Naive thymus-derived CD8-positive, alpha-beta T cell (primary cell): ENCODE measurements around the gene CAMK1G. TPM values are rescaled to one million over a fixed set of nuclear protein-coding genes. Genes with fewer than 3 reads are reported as not detected.

Experiments
- ATAC-seq, 2 donors: fragments of 150-1000 bp; cut with Tn5 transposase in 1 of 2; sonication (Bioruptor Pico), chemical (Tn5 transposase) in 1 of 2; 1 replicate in 1 of 2; 2 replicates in 1 of 2; pipeline ENCODE4 v1.10.0; 2021; ENCODE audit warnings: mild to moderate bottlenecking in 2 of 2, moderate library complexity in 2 of 2
- POLR2A ChIA-PET: fragments of 350-600 bp; sonication (Branson Sonifier 250); formaldehyde crosslinking; loops from one replicate; lab custom pipeline; 2021; ENCODE audit warnings: antibody characterized with exemption; lab: Charles Lee
- DNase-seq, 10 donors: peaks; one replicate each; pipeline versions ENCODE4 v3.0.0 to v3.0.0-alpha.2; 2020 to 2022
- H3K27ac Mint-ChIP-seq, 10 donors: one replicate each; pipeline ENCODE4 v1.8.0; 2020 to 2022; ENCODE audit warnings: mild to moderate bottlenecking in 10 of 10, mixed read lengths in 10 of 10, moderate library complexity in 4 of 10, inconsistent platforms in 1 of 10
- H3K27me3 Mint-ChIP-seq, 5 donors: one replicate each; pipeline ENCODE4 v1.8.0; 2021 to 2022; ENCODE audit warnings: mixed read lengths in 5 of 5
- H3K36me3 Mint-ChIP-seq, 3 donors: one replicate each; pipeline ENCODE4 v1.8.0; 2020 to 2022; ENCODE audit warnings: mixed read lengths in 3 of 3, mild to moderate bottlenecking in 2 of 3, inconsistent platforms in 1 of 3
- H3K4me1 Mint-ChIP-seq, 4 donors: one replicate each; pipeline ENCODE4 v1.8.0; 2021 to 2022; ENCODE audit warnings: mixed read lengths in 4 of 4
- H3K4me3 Mint-ChIP-seq, 10 donors: one replicate each; pipeline ENCODE4 v1.8.0; 2020 to 2022; ENCODE audit warnings: mild to moderate bottlenecking in 10 of 10, mixed read lengths in 10 of 10, moderate library complexity in 6 of 10, inconsistent platforms in 1 of 10
- H3K9me3 Mint-ChIP-seq, 9 donors: one replicate each; pipeline ENCODE4 v1.8.0; 2020 to 2022; ENCODE audit warnings: mixed read lengths in 9 of 9, mild to moderate bottlenecking in 3 of 9, inconsistent platforms in 1 of 9, moderate library complexity in 1 of 9
- polyA plus RNA-seq, 3 donors: library from polyadenylated mRNA; unstranded; fragments of 300-500 nt; fragmentation: Illumina TruSeq; gene quantifications; one replicate each; pipeline ENCODE4 v1.2.3, GENCODE V29; 2021
- total RNA-seq, 8 experiments: library from RNA in 2 of 8; stranded (reverse) in 2 of 8; gene quantifications; one replicate each; pipeline ENCODE4 v1.2.3 and lab custom pipeline; 2021 to 2026

Gene CAMK1G
- total and polyA plus RNA-seq, 5 experiments from 2014 or later: not detected

DNA sequence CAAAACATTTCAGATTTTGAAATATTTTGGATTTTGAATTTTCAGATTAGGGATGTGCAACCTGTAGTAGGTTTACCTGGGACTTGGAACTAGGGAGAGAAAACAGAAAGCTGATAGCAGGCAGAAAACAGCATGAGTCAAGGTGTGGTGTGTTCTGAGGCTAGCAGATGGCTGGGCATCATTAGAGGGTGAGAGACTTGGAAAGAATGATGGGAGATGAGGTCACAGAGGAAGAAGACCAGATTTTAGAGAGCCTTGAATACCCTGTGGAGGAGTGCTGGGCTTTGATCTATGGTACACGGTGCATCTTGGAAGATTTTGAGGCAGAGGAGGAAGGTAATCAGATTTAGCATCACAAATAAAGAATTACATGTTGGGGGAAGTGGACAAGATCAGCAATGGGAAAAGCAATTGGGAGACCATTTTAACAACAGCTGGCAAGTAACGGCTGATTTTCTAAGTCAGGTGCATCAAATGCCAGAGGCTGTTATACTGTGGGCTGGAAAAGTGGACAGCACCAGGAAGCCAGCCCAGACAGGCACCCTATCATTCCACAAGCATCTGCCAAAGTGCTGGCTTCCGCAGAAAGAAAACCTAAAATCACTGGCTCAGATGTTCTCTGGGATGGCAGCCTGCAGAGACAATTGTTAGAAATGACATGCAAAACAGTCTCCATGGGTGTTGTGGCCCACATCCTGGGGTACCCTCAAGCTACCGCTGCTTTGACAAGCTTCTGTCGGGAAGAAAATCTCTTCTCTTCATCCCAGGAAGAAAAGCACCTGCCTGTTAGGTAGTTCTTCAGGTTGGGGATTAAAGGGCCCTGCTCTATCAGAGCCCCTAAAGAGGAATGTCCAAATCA, 30.9 kb upstream of the CAMK1G start:
- Mint-ChIP-seq H3K36me3 (no peaks in the 10 kb centered on the region), H3K27ac (no peak overlapping the region), H3K4me1 (peaks cover 0 to 10% (median under 1%) of the 10 kb centered on the region in 4 donors), H3K9me3 (no peaks in the 10 kb centered on the region), H3K4me3 (no peak overlapping the region), H3K27me3 (peaks cover 1 to 14% (median 5%) of the 10 kb centered on the region in 5 donors)
- POLR2A ChIA-PET: no interaction called here
- DNase-seq (no peak), ATAC-seq (no peak)

DNA sequence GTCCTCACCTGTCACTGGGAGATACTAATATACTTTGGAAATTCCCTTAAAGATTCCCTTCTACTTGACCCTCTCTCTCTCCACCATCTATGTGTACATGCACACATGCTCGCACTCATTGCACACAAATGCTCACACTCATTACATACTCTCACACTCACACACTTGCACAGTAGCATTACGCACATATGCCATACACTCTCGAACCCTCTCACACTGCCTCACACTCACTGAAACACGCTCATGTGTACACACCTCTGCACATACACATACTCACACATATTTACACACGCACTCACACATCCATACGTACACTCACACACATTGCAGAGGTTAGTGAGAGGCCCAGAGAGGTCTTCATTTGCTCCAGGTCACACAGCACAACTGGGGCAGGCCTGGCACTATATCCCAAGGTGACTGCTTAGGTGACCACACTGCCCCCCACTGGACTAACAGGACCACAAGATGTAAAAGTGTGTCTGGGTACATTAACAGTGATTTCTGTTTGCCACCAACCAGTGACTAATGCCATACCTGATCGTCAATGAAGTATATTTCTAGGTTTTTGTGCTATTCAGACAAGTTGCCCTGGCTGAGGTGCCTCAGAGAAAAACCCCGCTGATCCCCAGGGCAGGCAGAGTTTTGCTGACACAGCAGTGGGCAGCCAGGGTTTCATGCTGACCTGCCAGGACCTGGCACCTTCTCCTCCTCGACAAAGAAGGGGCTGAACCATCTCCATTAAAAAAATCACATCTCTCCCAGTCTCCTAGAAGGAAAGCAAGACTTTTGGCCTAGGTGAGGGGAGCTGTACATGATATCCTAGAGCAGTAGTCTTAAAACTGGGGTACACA, 28.5 kb upstream of the CAMK1G start:
- POLR2A ChIA-PET: no interaction called here
- no peak overlapping the region for H3K27ac Mint-ChIP-seq
- H3K9me3 Mint-ChIP-seq: no peaks in the 10 kb centered on the region

DNA sequence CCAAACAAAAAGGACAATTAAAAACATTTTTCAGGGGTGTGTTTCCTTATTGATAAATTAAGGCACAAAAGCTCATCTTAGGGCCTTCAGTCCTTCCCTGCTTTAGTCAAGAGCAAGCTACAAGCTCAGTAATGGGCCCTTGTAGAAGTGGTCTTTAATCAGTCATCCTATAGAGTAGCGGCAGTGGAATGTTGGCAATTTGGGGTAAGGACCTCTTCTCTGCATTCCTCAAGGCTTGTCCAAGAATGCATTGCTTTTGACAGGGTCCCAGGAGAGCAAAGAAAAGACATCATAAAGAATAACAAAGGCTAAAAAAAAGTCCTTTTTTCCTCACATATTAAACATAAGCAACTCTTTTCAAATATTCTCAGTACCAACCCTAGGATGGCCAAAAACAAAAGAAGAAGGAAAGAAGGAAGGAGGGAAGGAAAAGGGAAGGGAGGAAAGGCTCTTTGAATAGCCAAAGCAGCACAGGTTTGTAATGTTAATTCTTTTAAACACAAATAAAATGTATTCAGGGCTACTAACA, 27.3 kb upstream of the CAMK1G start:
- Mint-ChIP-seq H3K27me3 (peaks cover 0 to 11% (median 4%) of the 10 kb centered on the region in 5 donors), H3K27ac (no peak overlapping the region), H3K4me1 (no peaks in the 10 kb centered on the region), H3K4me3 (no peak overlapping the region), H3K9me3 (no peaks in the 10 kb centered on the region), H3K36me3 (no peaks in the 10 kb centered on the region)
- ATAC-seq: no peak
- no peak for DNase-seq
- POLR2A ChIA-PET: no interaction called here

More for the DNA sequence above, 28.5 kb upstream of the CAMK1G start:
- no peaks in the 10 kb centered on the region for H3K36me3 Mint-ChIP-seq
- no peak overlapping the region for H3K4me3 Mint-ChIP-seq
- no peak for DNase-seq
- peaks cover 0 to 7% (median 2%) of the 10 kb centered on the region in 5 donors for H3K27me3 Mint-ChIP-seq
- H3K4me1 Mint-ChIP-seq: no peaks in the 10 kb centered on the region
- ATAC-seq: no peak

DNA sequence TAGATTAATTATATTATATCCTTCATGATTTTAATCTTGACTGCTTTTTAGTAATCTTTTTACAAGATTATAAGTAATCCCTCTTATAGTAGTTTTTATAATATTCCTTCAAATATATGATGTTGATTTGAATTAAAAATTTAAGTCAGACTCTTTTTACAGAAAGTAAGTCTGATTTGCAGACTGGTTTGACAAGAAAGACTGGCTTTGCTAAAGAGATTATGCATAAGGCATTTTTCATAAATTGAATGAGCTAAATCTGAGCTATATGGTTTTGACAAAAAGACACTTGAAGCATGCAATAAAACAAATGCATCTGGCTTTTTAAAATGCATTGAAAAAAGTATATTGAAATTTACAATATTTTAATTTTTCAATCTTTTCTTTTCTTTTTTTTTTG, 26.3 kb upstream of the CAMK1G start:
- peaks cover 2 to 17% (median 8%) of the 10 kb centered on the region in 5 donors for H3K27me3 Mint-ChIP-seq
- H3K4me1 Mint-ChIP-seq: no peaks in the 10 kb centered on the region
- no peak overlapping the region for H3K4me3 Mint-ChIP-seq
- DNase-seq (no peak), ATAC-seq (no peak)
- POLR2A ChIA-PET: no interaction called here
- no peaks in the 10 kb centered on the region for H3K9me3 Mint-ChIP-seq
- no peak overlapping the region for H3K27ac Mint-ChIP-seq
- H3K36me3 Mint-ChIP-seq: no peaks in the 10 kb centered on the region

DNA sequence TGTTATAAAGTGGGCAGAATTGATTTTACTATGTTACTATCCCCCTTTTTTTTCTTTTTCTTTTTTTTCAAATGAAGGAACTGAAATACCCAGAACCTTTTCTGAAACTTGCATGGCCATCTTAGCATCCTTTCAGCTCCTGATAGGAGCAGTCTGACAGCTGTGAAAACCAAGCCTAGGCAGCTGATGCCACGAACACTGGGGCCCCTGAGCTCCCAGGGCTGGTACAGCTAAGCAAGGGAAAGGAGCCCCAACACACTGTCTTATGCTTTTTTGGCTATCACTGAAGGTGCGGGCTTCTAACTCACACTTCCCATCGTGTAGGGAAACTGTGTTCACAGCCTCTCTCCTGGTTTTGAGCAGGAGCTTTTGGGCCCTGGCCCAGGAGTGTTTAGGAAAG, 23.0 kb upstream of the CAMK1G start:
- no peak overlapping the region for H3K4me3 Mint-ChIP-seq
- peaks cover 7 to 42% (median 28%) of the 10 kb centered on the region in 5 donors for H3K27me3 Mint-ChIP-seq
- POLR2A ChIA-PET: no interaction called here
- no peaks in the 10 kb centered on the region for H3K9me3 Mint-ChIP-seq
- H3K36me3 Mint-ChIP-seq: no peaks in the 10 kb centered on the region
- ATAC-seq: no peak
- no peak for DNase-seq
- H3K27ac Mint-ChIP-seq: no peak overlapping the region
- H3K4me1 Mint-ChIP-seq: no peaks in the 10 kb centered on the region

DNA sequence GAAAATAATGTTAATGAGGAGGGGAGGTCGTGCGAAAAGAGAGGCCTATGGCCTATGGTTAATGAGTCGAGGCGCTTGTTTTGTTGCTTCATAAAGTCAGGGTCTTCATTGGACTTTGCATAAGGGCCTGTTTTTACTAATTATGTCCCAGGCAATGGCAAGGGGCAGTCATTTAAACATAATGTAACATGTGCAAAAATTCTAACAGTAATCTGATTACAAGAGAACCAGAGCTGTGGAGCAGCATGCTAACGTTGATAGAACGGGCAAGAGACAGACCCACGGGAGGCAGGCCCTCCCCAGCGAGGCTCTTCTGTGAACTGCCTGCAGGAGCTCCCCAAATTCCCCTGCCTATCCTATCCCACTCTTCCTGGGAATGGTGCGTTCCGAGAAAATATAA, 22.6 kb upstream of the CAMK1G start:
- H3K9me3 Mint-ChIP-seq: no peaks in the 10 kb centered on the region
- peaks cover 7 to 46% (median 28%) of the 10 kb centered on the region in 5 donors for H3K27me3 Mint-ChIP-seq
- H3K36me3 Mint-ChIP-seq: no peaks in the 10 kb centered on the region
- POLR2A ChIA-PET: no interaction called here
- DNase-seq (no peak), ATAC-seq (no peak)
- peaks cover 0 to under 1% (median under 1%) of the 10 kb centered on the region in 4 donors for H3K4me1 Mint-ChIP-seq
- no peak overlapping the region for H3K27ac Mint-ChIP-seq
- H3K4me3 Mint-ChIP-seq: no peak overlapping the region

DNA sequence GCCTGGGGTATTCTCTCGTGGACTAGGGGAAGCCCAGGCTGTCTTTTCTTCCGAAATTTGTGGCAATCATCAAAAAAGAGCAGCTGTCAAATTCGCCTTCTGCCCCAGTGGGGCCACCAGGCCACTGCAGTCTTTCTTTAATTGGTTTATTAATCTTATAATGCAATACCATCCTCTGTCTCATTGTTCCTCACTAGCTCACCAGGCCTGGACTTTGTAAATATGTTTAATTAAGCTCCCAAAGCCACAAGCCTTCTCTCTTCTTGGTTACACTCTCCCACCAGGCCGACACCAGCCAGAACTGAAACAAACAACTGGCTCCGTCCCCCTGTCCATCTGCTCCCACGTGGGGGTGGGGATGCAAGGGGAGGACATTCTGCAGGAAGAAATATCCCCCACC, 22.0 kb upstream of the CAMK1G start:
- H3K27me3 Mint-ChIP-seq: peaks cover 8 to 52% (median 29%) of the 10 kb centered on the region in 5 donors

DNA sequence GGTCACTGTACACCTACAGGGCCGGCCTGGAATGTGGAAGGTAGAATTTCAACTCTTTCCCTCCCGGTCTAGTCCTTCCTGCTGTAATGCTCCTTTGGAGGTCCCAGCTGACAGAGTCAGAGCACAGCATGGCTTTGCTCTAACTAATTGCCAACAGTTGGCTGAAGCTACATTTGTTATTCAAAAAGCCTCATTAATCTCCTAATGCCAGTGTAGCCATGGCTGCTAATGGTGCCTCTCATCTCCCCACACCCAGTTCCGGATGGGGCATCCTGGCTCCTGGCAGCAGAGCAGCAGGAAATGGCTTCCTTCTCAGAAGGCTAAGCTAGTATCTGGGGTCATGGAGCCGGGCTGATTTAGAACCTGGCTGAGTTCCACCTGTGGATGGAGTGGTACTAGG, 18.7 kb upstream of the CAMK1G start:
- POLR2A ChIA-PET: no interaction called here
- Mint-ChIP-seq H3K27ac (no peak overlapping the region), H3K4me1 (peaks cover 1 to 8% (median 6%) of the 10 kb centered on the region in 4 donors), H3K4me3 (no peak overlapping the region), H3K9me3 (no peaks in the 10 kb centered on the region), H3K27me3 (peaks cover 15 to 75% (median 34%) of the 10 kb centered on the region in 5 donors), H3K36me3 (no peaks in the 10 kb centered on the region)
- no peak for DNase-seq
- ATAC-seq: no peak

More for the DNA sequence above, 22.0 kb upstream of the CAMK1G start:
- Mint-ChIP-seq H3K4me1 (peaks cover 0 to 4% (median 1%) of the 10 kb centered on the region in 4 donors), H3K9me3 (no peaks in the 10 kb centered on the region), H3K27ac (no peak overlapping the region), H3K36me3 (no peaks in the 10 kb centered on the region), H3K4me3 (no peak overlapping the region)
- DNase-seq (no peak), ATAC-seq (no peak)
- POLR2A ChIA-PET: no interaction called here

DNA sequence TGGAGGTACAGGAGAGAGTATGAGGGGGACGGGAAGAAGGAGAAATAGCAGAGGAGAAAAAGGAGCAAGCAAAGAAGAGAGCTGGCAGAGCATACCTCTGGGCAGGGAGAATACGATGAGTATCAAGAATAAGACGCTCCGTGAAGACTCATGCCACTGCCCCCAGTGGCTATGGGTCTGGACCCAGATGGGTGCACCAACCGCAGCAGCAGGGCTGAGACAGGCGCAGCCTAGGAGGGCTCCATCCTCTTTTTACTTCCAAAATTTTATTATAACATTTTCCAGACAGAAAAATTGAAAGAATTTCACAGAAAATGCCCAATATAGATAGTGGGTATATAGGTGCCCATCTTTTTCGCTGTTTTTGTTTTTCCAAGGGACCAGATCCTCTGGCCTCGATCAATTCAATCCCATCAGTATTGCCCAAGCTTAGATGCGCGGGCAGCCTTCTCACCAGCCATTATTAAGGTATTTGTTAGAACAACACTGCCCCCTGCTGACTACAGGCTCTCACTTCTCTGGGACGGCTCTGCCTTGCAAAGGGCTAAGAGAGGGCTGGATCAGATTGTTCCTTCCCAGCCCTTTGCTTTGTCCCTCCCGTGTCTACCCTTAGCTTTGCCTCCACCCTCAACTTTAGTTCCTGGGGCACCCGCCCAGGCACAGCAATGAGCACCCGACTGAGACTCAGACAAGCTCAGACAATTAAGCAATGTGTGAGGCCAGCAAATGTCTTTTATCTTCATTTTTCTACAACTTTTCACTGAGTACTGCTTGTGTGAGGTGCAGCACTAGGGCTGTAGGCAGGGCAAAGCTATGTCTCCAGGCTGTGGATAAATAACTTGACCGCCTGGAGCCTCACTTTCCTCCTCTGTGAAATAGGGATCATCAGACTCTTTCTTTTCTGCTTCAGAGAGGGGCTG, 17.5 kb upstream of the CAMK1G start:
- no peak overlapping the region for H3K4me3 Mint-ChIP-seq
- no peaks in the 10 kb centered on the region for H3K36me3 Mint-ChIP-seq
- H3K4me1 Mint-ChIP-seq: peaks cover 2 to 10% (median 7%) of the 10 kb centered on the region in 4 donors
- ATAC-seq: peak; percentile 86 to 87
- no peaks in the 10 kb centered on the region for H3K9me3 Mint-ChIP-seq
- peaks cover 17 to 87% (median 35%) of the 10 kb centered on the region in 5 donors for H3K27me3 Mint-ChIP-seq
- POLR2A ChIA-PET: no interaction called here
- DNase-seq: peak; percentile 32 to 82 (median 59)
- no peak overlapping the region for H3K27ac Mint-ChIP-seq

DNA sequence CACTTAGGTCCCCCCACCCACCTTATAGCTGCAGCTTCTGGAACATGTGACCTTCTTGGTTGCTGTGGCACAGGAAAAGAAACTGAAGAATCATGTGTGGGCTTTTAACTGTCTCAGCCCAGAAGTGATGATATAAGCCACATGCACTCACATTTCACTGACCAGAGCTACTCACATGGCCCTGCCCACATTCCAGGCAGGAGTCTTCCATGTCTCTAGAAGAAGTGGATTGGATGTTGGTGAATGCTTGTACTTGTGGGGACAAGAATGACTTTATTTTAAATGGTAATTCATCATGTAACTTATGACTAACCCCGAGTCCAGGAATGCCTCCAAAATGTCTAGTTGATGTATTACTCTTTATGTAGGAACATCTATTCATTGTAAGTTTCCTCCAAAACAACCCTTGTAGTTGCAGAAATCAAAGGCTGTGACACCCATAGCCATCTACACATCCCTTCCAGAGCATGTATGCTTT, 15.8 kb upstream of the CAMK1G start:
- no peak overlapping the region for H3K27ac Mint-ChIP-seq
- H3K4me3 Mint-ChIP-seq: no peak overlapping the region
- DNase-seq (no peak), ATAC-seq (no peak)
- H3K27me3 Mint-ChIP-seq: peaks cover 17 to 78% (median 30%) of the 10 kb centered on the region in 5 donors
- no peaks in the 10 kb centered on the region for H3K9me3 Mint-ChIP-seq
- peaks cover 2 to 10% (median 7%) of the 10 kb centered on the region in 4 donors for H3K4me1 Mint-ChIP-seq
- no peaks in the 10 kb centered on the region for H3K36me3 Mint-ChIP-seq
- POLR2A ChIA-PET: no interaction called here

DNA sequence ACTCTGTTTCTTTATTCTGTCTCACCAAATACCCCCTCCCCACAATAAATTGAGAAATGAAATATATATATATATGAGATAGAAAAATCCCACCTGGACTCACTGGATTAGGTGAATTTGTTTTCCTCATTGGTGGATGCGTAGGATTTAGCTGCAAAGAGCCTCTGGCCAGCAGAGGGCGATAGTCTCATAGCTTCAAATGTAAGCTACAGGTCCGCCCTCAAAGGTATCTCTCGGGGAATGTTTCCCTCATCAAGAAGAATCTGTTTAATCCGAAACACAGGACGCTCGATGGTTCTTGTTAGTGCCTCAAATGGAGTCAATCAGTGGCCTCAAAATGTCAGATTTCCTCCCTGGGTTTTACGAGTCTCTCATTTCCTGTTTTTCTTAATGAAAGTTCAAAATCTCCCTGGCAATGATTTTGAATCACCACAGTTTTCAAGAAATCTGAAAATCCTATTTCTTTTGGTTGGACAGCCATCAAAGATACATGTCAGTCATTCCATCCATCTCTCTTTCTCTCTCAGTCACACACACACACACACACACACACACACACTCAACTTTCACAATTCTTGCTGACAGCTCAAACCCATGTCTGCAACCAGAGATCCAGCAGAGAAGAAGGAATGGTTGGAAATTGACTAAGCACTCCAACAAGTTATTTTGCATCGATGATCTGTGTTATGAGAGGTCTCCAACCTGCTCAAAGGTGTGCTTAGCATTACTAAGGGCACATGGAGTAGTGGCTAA, 13.9 kb upstream of the CAMK1G start:
- Mint-ChIP-seq H3K4me3 (peak overlapping the region in 6 of 10 donors; percentile 1 to 56 (median 30)), H3K27me3 (peaks cover 14 to 60% (median 29%) of the 10 kb centered on the region in 5 donors), H3K9me3 (no peaks in the 10 kb centered on the region), H3K4me1 (peaks cover 2 to 10% (median 7%) of the 10 kb centered on the region in 4 donors), H3K27ac (peak overlapping the region in 2 of 10 donors; percentile 22 to 26), H3K36me3 (no peaks in the 10 kb centered on the region)
- POLR2A ChIA-PET: interaction anchor here (0.8 to 1.0 kb wide), 2 partner anchors 134 to 200 kb away, joined by 3 to 5 read pairs; no protein-coding TSS in a partner anchor
- peak; percentile 66 to 88 for ATAC-seq
- peak; percentile 51 to 86 (median 66) for DNase-seq
